GM12801 (cell line): ENCODE data around the gene CDK14.

Experiments used
- TF ChIP-seq, protein P1 (sequence below): IDR thresholded peaks from one replicate; pipeline ENCODE4 v1.5.1; 2011; ENCODE audit warnings: control low read depth; ENCODE audit not compliant: insufficient read length; ENCODE audit errors: extremely low read depth

Gene CDK14

DNA sequence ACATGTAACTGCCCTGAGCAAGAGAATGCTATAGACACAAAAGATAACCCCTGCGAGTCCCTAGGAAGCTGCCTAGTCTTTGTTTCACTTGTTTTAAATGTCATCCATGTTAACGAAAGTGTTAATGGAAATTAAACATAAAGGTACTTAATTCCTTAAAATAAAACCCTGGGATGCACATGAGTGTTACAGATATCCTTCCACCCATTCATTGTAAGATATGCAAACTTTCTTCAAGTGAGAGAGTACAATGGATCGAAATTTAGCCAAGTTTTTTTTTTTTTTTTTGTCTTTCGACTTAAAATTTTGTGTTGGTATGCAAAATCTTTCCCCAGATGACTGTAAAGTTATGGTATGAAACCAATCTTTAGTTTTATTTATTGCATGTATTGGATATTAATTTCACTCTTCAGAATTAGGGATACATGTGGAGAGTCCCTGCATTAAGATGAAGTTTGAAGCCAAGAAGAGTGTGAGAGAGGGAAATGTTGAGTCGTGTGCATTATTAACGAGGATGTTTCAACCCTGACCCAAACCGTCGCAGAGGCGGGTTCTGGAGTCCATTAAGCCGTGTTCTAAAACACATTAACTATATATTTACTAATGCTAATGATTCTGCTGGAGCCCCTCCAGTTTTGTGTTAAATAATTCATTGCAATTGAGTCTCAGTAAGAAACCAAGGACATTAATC lies 1.6 kb downstream of the CDK14 start:
- TF ChIP-seq, protein P1, sequence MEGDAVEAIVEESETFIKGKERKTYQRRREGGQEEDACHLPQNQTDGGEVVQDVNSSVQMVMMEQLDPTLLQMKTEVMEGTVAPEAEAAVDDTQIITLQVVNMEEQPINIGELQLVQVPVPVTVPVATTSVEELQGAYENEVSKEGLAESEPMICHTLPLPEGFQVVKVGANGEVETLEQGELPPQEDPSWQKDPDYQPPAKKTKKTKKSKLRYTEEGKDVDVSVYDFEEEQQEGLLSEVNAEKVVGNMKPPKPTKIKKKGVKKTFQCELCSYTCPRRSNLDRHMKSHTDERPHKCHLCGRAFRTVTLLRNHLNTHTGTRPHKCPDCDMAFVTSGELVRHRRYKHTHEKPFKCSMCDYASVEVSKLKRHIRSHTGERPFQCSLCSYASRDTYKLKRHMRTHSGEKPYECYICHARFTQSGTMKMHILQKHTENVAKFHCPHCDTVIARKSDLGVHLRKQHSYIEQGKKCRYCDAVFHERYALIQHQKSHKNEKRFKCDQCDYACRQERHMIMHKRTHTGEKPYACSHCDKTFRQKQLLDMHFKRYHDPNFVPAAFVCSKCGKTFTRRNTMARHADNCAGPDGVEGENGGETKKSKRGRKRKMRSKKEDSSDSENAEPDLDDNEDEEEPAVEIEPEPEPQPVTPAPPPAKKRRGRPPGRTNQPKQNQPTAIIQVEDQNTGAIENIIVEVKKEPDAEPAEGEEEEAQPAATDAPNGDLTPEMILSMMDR, result no peak

DNA sequence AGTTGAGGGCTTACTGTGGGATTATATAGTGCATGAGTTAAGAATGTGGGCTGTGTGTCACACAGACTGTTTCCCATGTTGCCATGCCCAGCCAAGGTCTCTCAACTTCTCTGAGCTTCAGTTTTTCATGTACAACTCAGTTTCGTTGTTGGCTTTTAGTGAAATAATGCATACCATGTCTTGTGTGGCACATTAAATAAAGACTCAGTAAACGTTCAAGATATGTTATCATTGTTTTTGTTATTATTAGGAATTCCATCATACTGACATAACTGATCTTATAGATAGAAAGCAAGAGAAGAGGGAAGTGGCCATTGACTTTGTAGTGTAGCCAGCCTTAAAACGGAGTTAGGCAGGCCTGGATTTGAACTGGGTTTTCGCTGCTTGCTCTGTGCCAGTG lies 2.9 kb downstream of the CDK14 start:
- TF ChIP-seq, protein P1, result no peak

DNA sequence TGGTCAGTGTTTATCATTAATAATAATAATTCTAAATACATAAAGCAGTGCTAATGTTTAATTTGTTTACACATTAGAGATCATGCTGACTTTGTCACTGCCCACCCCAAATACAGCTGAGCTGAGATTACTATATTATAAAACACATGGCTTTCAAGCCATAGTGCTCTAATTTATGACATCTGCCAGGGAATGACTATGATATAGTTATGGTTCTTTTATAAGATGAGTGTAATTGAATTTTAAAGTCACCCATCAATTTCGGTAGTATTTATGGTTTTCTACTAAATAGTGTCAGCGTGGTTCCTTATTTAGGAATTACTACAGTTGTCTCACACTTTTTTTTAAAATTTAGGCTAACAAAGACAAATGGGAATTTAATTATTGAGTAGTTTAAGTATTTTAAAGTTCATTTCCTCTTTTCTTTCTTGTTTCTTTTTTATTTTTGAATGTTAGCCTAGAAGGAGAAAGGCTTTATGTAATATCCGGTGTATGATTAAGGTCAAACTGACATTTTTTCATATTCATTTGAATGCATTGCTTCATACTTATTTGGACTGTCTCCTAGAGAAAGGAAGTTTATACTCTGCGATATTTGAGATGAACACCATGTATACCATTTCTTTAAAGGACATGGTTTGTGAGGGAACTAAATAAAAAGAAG lies 3.9 kb downstream of the CDK14 start:
- TF ChIP-seq, protein P1, result no peak

DNA sequence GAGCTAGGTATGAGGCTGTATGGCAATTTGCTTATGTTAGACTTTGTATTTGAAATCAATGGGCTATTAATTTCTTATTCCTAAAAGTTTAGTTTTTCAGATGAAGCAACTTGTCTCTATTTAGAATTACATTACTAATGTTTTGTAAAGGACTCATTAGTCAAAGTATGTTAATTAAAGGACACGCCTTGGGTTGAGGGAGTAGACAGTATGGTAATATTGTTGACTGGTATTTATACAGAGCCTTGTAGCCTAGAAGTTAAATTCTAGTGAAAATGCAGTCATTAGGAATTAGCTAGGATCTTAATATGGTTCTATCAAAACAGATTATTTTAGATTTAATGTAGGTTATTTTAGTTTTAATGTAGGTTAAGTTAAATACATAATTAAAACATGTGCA lies 6.2 kb downstream of the CDK14 start:
- TF ChIP-seq, protein P1, result no peak

DNA sequence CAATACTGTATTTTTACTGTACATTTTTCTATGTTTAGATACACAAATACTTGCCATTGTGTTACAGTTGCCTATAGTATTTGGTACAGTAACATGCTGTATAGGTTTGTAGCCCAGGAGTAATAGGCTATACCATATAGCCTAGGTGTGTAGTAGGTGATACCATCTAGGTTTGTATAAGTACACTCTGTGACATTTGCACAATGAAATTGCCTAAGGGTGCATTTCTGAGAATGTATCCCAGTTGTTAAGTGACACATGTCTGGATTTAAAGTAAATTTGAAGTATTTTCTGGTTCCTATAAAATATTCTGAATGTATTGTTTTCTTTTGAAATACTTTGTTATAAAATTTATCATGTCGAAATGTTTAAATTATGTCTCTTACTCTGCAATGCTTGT lies 7.2 kb downstream of the CDK14 start:
- TF ChIP-seq, protein P1, result no peak

DNA sequence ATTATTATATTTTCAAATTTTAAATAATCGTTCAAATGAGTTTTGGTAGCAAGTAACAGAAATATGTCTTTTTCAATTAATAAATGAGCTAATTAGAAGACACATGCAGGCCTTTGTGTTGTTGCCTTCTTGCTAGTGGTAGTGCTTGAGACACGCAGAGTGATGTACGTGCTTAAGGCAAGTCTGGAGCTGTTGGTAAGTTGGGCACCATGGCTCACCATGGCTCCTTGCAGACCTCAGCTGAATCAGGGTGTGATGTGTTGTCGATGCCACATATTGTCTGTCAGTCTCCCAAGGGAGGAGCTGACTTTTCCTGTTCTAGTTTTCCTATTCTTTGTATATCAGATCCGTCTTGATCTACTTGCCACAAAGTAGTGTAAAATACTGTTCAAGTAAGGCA lies 8.3 kb downstream of the CDK14 start:
- TF ChIP-seq, protein P1, result no peak

DNA sequence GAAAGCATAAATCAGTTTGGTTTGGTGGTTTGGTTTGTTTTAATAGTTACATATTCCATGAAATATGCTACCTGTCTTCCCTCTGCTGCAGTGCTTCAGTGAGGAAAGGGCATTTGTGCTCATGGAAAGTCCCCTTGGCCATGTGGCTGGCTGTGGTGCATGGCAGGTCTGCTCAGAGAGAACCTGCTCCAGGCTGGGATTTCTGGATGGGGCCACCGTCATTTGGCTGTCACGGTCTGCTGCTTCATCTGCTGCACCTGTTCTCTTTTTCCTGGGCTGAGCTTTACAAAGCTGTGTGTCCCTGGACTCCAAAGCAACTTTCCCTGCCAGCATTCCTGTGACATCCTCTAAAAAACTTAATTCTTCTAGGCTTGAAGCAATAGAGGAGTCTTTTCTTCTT lies 8.9 kb downstream of the CDK14 start:
- TF ChIP-seq, protein P1, result no peak
